K562 (cell line): ENCODE data around the gene IRF2BP1. TPM values are rescaled to one million over a fixed set of nuclear protein-coding genes. Genes with fewer than 3 reads are reported as not detected.

Experiments
- ATAC-seq: fragments of 200-7000 bp; cut with Tn5 transposase; 3 replicates; pipeline ENCODE4 v1.9.1; 2020; ENCODE audit warnings: moderate library complexity
- BruUV-seq: library from RNA; stranded (reverse); fragments of 400-500 nt; replicated peaks from 2 replicates; lab custom pipeline; 2021; lab: Mats Ljungman, UMichigan
- CTCF ChIA-PET: fragments of 300-600 bp; formaldehyde crosslinking; extraction: SDS; loops from one replicate; lab custom pipeline; 2021; ENCODE audit warnings: low intra/inter-chr PET ratio; lab: Yijun Ruan, JAX
- POLR2A ChIA-PET: fragments of 300-600, 350-650 bp; sonication (Branson Sonifier 250); formaldehyde crosslinking; extraction: SDS; loops from one replicate; lab custom pipeline; 2021; ENCODE audit warnings: antibody characterized with exemption, inconsistent platforms; lab: Yijun Ruan, JAX
- DNase-seq, 4 experiments: peaks; one replicate each; pipeline versions ENCODE4 v3.0.0 to v3.0.0-alpha.2; 2011 to 2018; ENCODE audit warnings: low spot score in 3 of 4, mixed read lengths in 3 of 4; ENCODE audit errors: extremely low read depth in 1 of 4
- FAIRE-seq: peaks from 2 replicates; lab custom pipeline; 2011; peaks lifted over from hg19 to GRCh38; lab: Jason Lieb, UNC
- H2AFZ ChIP-seq: 2 replicates; pipeline ENCODE4 v1.6.0; 2011; ENCODE audit warnings: low read depth, low read length, control low read depth, inconsistent platforms
- H3K27ac ChIP-seq: fragments of 200-600 bp; 3 replicates; pipeline ENCODE4 v1.8.0; 2011; ENCODE audit warnings: low read depth, mild to moderate bottlenecking, control low read depth, inconsistent platforms, low read length, moderate library complexity, mixed read lengths; ENCODE audit errors: extremely low read depth
- H3K27me3 ChIP-seq, 2 experiments: fragments of 300-600 bp in 1 of 2; 2 replicates in 1 of 2; 3 replicates in 1 of 2; pipeline versions ENCODE4 v1.6.0 to v1.8.0; 2011; ENCODE audit warnings: inconsistent platforms in 2 of 2, low read length in 2 of 2, mild to moderate bottlenecking in 1 of 2, mixed read lengths in 1 of 2, moderate library complexity in 1 of 2; ENCODE audit not compliant: control insufficient read depth in 2 of 2, insufficient read depth in 2 of 2
- H3K36me3 ChIP-seq: fragments of 300-600 bp; 3 replicates; pipeline ENCODE4 v1.8.0; 2011; ENCODE audit warnings: mild to moderate bottlenecking, low read length, inconsistent platforms; ENCODE audit not compliant: control insufficient read depth, insufficient read depth
- H3K4me1 ChIP-seq, 2 experiments: fragments of 200-600 bp in 1 of 2; replicated peaks in 1 of 2; 2 replicates in 1 of 2; 3 replicates in 1 of 2; pipeline versions ENCODE4 v1.5.1 to v1.8.0; 2011; ENCODE audit warnings: inconsistent platforms in 2 of 2, low read length in 2 of 2, mild to moderate bottlenecking in 1 of 2, mixed read lengths in 1 of 2, moderate library complexity in 1 of 2; ENCODE audit not compliant: control insufficient read depth in 2 of 2, insufficient read depth in 2 of 2
- H3K4me2 ChIP-seq: 2 replicates; pipeline ENCODE4 v1.6.1; 2011; ENCODE audit warnings: low read length, control low read depth, inconsistent platforms, mixed read lengths; ENCODE audit not compliant: insufficient read depth
- H3K4me3 ChIP-seq: fragments of 200-600 bp; sonication (generic), shearing (Covaris generic); 2 replicates; pipeline ENCODE4 v1.5.1; 2016; ENCODE audit warnings: control low read depth, inconsistent platforms
- H3K79me2 ChIP-seq: fragments of 200-600 bp; 3 replicates; pipeline ENCODE4 v1.8.0; 2011; ENCODE audit warnings: low read length, inconsistent platforms; ENCODE audit not compliant: control insufficient read depth, insufficient read depth
- H3K9ac ChIP-seq, 2 experiments: 2 replicates each; pipeline versions ENCODE4 v1.6.0 to v1.6.1; 2011; ENCODE audit warnings: low read depth in 2 of 2, low read length in 2 of 2, control low read depth in 1 of 2, inconsistent platforms in 1 of 2, mild to moderate bottlenecking in 1 of 2, mixed read lengths in 1 of 2; ENCODE audit not compliant: insufficient read depth in 1 of 2
- H3K9me1 ChIP-seq: one replicate; pipeline ENCODE4 v1.6.0; 2011; ENCODE audit warnings: inconsistent platforms, mild to moderate bottlenecking, low read length, moderate library complexity; ENCODE audit not compliant: control insufficient read depth, insufficient read depth
- H3K9me3 ChIP-seq: replicated peaks from 2 replicates; pipeline ENCODE4 v1.5.1; 2011; ENCODE audit warnings: low read depth, low read length, inconsistent platforms; ENCODE audit not compliant: control insufficient read depth, insufficient read depth
- H4K20me1 ChIP-seq: replicated peaks from 2 replicates; pipeline ENCODE4 v1.6.1; 2011; ENCODE audit warnings: low read length, inconsistent platforms, mixed read lengths; ENCODE audit not compliant: control insufficient read depth, insufficient read depth
- ATF7 ChIP-seq: fragments of 450-650 bp; IDR thresholded peaks from 2 replicates; pipeline ENCODE4 v1.7.1; 2014; ENCODE audit warnings: mild to moderate bottlenecking, moderate library complexity
- CAMTA2 ChIP-seq: fragments of 250-450 bp; sonication (Bioruptor Pico); conservative IDR thresholded peaks from 2 replicates; pipeline ENCODE4 v1.5.1; 2022
- CTCF ChIP-seq, 3 experiments: IDR thresholded peaks in 2 of 3; conservative IDR thresholded peaks in 1 of 3; 2 replicates each; pipeline ENCODE4 v1.5.1; 2011 to 2012; ENCODE audit warnings: low read length in 3 of 3, mild to moderate bottlenecking in 3 of 3, control low read depth in 2 of 3, improper control_type of control experiment in 1 of 3, inconsistent platforms in 1 of 3, low read depth in 1 of 3, mixed read lengths in 1 of 3, moderate library complexity in 1 of 3; ENCODE audit not compliant: insufficient read depth in 2 of 3
- CTCFL ChIP-seq: IDR thresholded peaks from 2 replicates; pipeline ENCODE4 v1.6.1; 2011; ENCODE audit warnings: borderline replicate concordance, low read depth, mild to moderate bottlenecking, moderate library complexity, low read length; ENCODE audit not compliant: insufficient read depth, poor library complexity, severe bottlenecking
- DPF2 ChIP-seq: fragments of 450-650 bp; IDR thresholded peaks from 2 replicates; pipeline ENCODE4 v1.6.1; 2016
- ELK1 ChIP-seq: sonication (generic); formaldehyde crosslinking; IDR thresholded peaks from 2 replicates; pipeline ENCODE4 v1.8.1; 2022; ENCODE audit warnings: missing genetic modification reagents
- FUS ChIP-seq: fragments of 200-400 bp; formaldehyde crosslinking; optimal IDR thresholded peaks from 2 replicates; pipeline ENCODE3; 2017; ENCODE audit warnings: low read depth, low read length
- GTF2B ChIP-seq: IDR thresholded peaks from 2 replicates; pipeline ENCODE4 v1.6.1; 2011; ENCODE audit not compliant: insufficient read length; ENCODE audit errors: extremely low read depth
- MECOM ChIP-seq: fragments of 250-450 bp; sonication (Bioruptor Pico); IDR thresholded peaks from 2 replicates; pipeline ENCODE4 v1.8.0; 2022; ENCODE audit warnings: inconsistent platforms
- RAD21 ChIP-seq, 2 experiments: fragments of 250-450 bp in 1 of 2; fragments of 450-650 bp in 1 of 2; sonication (Bioruptor Pico) in 1 of 2; formaldehyde crosslinking in 1 of 2; IDR thresholded peaks in 1 of 2; conservative IDR thresholded peaks in 1 of 2; 2 replicates each; pipeline versions ENCODE4 v1.4.0 to v1.8.0; 2020 to 2022; ENCODE audit warnings: mild to moderate bottlenecking in 2 of 2, moderate library complexity in 1 of 2
- RBM25 ChIP-seq: fragments of 200-400 bp; formaldehyde crosslinking; IDR thresholded peaks from 2 replicates; pipeline ENCODE4 v1.6.1; 2018; ENCODE audit warnings: low read length, low read depth, moderate library complexity; ENCODE audit not compliant: severe bottlenecking
- RCOR1 ChIP-seq, 2 experiments: IDR thresholded peaks; 2 replicates each; pipeline ENCODE4 v1.6.1; 2012; ENCODE audit warnings: low read depth in 2 of 2, low read length in 2 of 2, borderline replicate concordance in 1 of 2, improper control_type of control experiment in 1 of 2
- ZKSCAN1 ChIP-seq: fragments of 150-350 bp; IDR thresholded peaks from 2 replicates; pipeline ENCODE4 v1.6.1; 2016; ENCODE audit warnings: low read depth, low read length
- ZNF239 ChIP-seq: fragments of 250-450 bp; sonication (Bioruptor Pico); IDR thresholded peaks from 2 replicates; pipeline ENCODE4 v1.4.0; 2020; ENCODE audit warnings: mild to moderate bottlenecking
- ZNF24 ChIP-seq: fragments of 450-650 bp; IDR thresholded peaks from 2 replicates; pipeline ENCODE4 v1.6.1; 2016
- ZNF347 ChIP-seq: fragments of 450-650 bp; formaldehyde crosslinking; IDR thresholded peaks from 2 replicates; pipeline ENCODE4 v1.4.0; 2020; ENCODE audit warnings: low read depth, mild to moderate bottlenecking, moderate library complexity
- ZNF75A ChIP-seq: fragments of 450-650 bp; formaldehyde crosslinking; IDR thresholded peaks from 2 replicates; pipeline ENCODE4 v1.4.0; 2020; ENCODE audit warnings: mild to moderate bottlenecking
- WGBS: fragments of 100-300 bp; shearing (Covaris generic); methylation state at CpG from one replicate; pipeline ENCODE4 v1.1.6; 2016; ENCODE audit warnings: low coverage, mixed read lengths; ENCODE audit not compliant: insufficient coverage; ENCODE audit errors: missing lambda C conversion rate; 5-methylcytosine and 5-hydroxymethylcytosine counted together
- in situ Hi-C: fragments of 300-500 bp; cut with MboI; formaldehyde crosslinking; loops from 4 replicates; pipeline ENCODE4 v1.15.0; 2018; ENCODE audit warnings: inconsistent platforms, mixed read lengths
- intact Hi-C: fragments of 100-400 bp; cut with micrococcal nuclease; formaldehyde crosslinking; loops from 2 replicates; pipeline ENCODE4 v1.14.2; 2022
- polyA plus RNA-seq, 8 experiments: library from polyadenylated mRNA; depleted of rRNA in 4 of 8; stranded (reverse) in 5 of 8; unstranded in 3 of 8; fragments of >200 nt; fragmentation: Nextera tagmentation in 2 of 8; fragmentation: Illumina TruSeq in 1 of 8; extraction: Ambion mirVana in 2 of 8; extraction: Trizol in 1 of 8; gene quantifications; 2 replicates each; pipeline versions ENCODE4 v1.2.1 to v1.2.3, GENCODE V29; 2011 to 2014; ENCODE audit warnings: inconsistent platforms in 1 of 8, missing spikeins in 1 of 8
- total RNA-seq, 7 experiments: library from RNA; depleted of rRNA in 6 of 7; stranded (reverse); fragments of >200 nt in 6 of 7; fragmentation: Illumina TruSeq in 2 of 7; extraction: Trizol in 2 of 7; gene quantifications; 2 replicates each; pipeline versions ENCODE4 v1.2.1 to v1.2.3, GENCODE V29; 2011 to 2021; ENCODE audit warnings: low replicate concordance in 1 of 7

Gene IRF2BP1
- total and polyA plus RNA-seq, 9 of the 15 experiments (the other 6 are each of a cell fraction or from before 2014, with no cell fraction given), result 0.61 to 35.9 (median 3.5) TPM

- 0% methylated on average over 3 of the region's 3 CpGs for WGBS
- BruUV-seq, result no TSS peak
- H3K9me1 ChIP-seq, result no peaks in the 10 kb centered on the region
- no peaks in the 10 kb centered on the region for H3K79me2 ChIP-seq
- FAIRE-seq, result no peak
- no peaks in the 10 kb centered on the region for H3K36me3 ChIP-seq
- no peaks in the 10 kb centered on the region; the same call in 1 of the 2 replicates for H4K20me1 ChIP-seq
- no peak overlapping the region for H3K4me3 ChIP-seq
- H2AFZ ChIP-seq, result no peak overlapping the region
- H3K4me2 ChIP-seq, result no peak overlapping the region
- intact Hi-C loops, result no loop called here
- CTCF ChIA-PET, result no interaction called here
- in situ Hi-C loops, result no loop called here
- POLR2A ChIA-PET, result interaction anchor here (0.9 kb wide), 1 partner anchor 64 kb away, joined by 3 read pairs; the partner anchor contains the start of gene CCDC61
- no peak for DNase-seq
- peaks cover 0 to 21% of the 10 kb centered on the region in 2 experiments; a peak in 3 of 5 replicates for H3K4me1 ChIP-seq
- H3K9ac ChIP-seq, result no peak overlapping the region
- H3K27ac ChIP-seq, result no peak overlapping the region
- no peak for ATAC-seq
- no peaks in the 10 kb centered on the region for H3K9me3 ChIP-seq
- H3K27me3 ChIP-seq, result peaks cover 13 to 35% of the 10 kb centered on the region in 2 experiments; a peak in 4 of 5 replicates
- no peak for TF ChIP-seq ZNF75A (CRISPR knock-in tag)
- TF ChIP-seq CTCF (IDR thresholded peaks at IDR 0.05 in 2 of 3, conservative IDR thresholded peaks at IDR 0.05 in 1 of 3; ENCODE audit: insufficient read depth in 2 of 3, low read depth in 1 of 3, low read length in 3 of 3), result peak in 1 of 3 experiments; percentile 20; a peak in 2 of 6 replicates
- TF ChIP-seq DPF2, result no peak
- TF ChIP-seq MECOM (CRISPR knock-in tag), result no peak
- TF ChIP-seq RCOR1 (IDR thresholded peaks at IDR 0.05; ENCODE audit: borderline replicate concordance in 1 of 2, low read depth in 2 of 2, low read length in 2 of 2), result no peak
- TF ChIP-seq FUS, result no peak
- no peak for TF ChIP-seq ZNF347 (CRISPR knock-in tag)
- TF ChIP-seq ZNF239 (CRISPR knock-in tag), result no peak
- peak; percentile 78 for TF ChIP-seq ZKSCAN1
- TF ChIP-seq CTCFL, result no peak
- TF ChIP-seq ZNF24, result peak; percentile 96
- TF ChIP-seq ATF7, result no peak
- TF ChIP-seq GTF2B, result no peak
- no peak for TF ChIP-seq CAMTA2 (CRISPR knock-in tag)
- peak in 1 of 2 experiments; percentile 20; a peak in 1 of 4 replicates for TF ChIP-seq RAD21 (CRISPR knock-in tag; conservative IDR thresholded peaks at IDR 0.05 in 1 of 2, IDR thresholded peaks at IDR 0.05 in 1 of 2)
- peak; percentile 2 for TF ChIP-seq RBM25
- TF ChIP-seq ELK1 (CRISPR knock-in tag), result no peak
Measured at GRCh38 chr19:45931055-45931454, 45.1 kb upstream of the IRF2BP1 start.
